Gastrocnemius medialis (tissue), 4 donors: ENCODE results near the gene IFRD2.

Experiments
- CTCF ChIP-seq, 5 experiments: fragments of 450-650 bp in 3 of 5; fragments of 200-600 bp in 2 of 5; sonication (generic) in 2 of 5; IDR thresholded peaks in 4 of 5; conservative IDR thresholded peaks in 1 of 5; 1 replicate in 4 of 5; 2 replicates in 1 of 5; pipeline ENCODE4 v1.5.1; 2016 to 2019; ENCODE audit warnings: antibody characterized with exemption in 5 of 5, mild to moderate bottlenecking in 3 of 5, moderate library complexity in 3 of 5
- POLR2A ChIP-seq, 2 donors: fragments of 450-650 bp; IDR thresholded peaks; one replicate each; pipeline ENCODE4 v1.6.1; 2017; ENCODE audit warnings: antibody characterized with exemption in 2 of 2, mild to moderate bottlenecking in 2 of 2, moderate library complexity in 2 of 2

GRCh38 chr3:50260942-50261441, 31.2 kb downstream of the IFRD2 start:
- no peak for TF ChIP-seq CTCF (IDR thresholded peaks at IDR 0.05 in 4 of 5, conservative IDR thresholded peaks at IDR 0.05 in 1 of 5)
- no peak for TF ChIP-seq POLR2A (IDR thresholded peaks at IDR 0.05)
